Measurements from ENCODE around the gene SIRT3.

The SIRT3 gene

GRCh38 chr11:235997-236773 lies at the start of gene SIRT3:
SIRT3 (minus strand) TSS chr11:236342; CDS start chr11:236328, 14 bp downstream.
- no peak for TF ChIP-seq CTCF (IDR thresholded peaks at IDR 0.05; ENCODE audit: low read depth, low read length)
- H3K4me3 ChIP-seq (ENCODE audit: low read depth, low read length): peak within 1 kb of the TSS; percentile 99

GRCh38 chr11:285894-286220 lies 49.7 kb upstream of the SIRT3 start:
- TF ChIP-seq CTCF (IDR thresholded peaks at IDR 0.05; ENCODE audit: low read depth, low read length): no peak

GRCh38 chr11:285021-285893 lies 49.1 kb upstream of the SIRT3 start:
- H3K4me3 ChIP-seq (ENCODE audit: low read depth, low read length): no peak overlapping the region
- no peak for TF ChIP-seq CTCF (IDR thresholded peaks at IDR 0.05; ENCODE audit: low read depth, low read length)

More at GRCh38 chr11:285894-286220, 49.7 kb upstream of the SIRT3 start:
- H3K4me3 ChIP-seq (ENCODE audit: low read depth, low read length): no peak overlapping the region

DNA sequence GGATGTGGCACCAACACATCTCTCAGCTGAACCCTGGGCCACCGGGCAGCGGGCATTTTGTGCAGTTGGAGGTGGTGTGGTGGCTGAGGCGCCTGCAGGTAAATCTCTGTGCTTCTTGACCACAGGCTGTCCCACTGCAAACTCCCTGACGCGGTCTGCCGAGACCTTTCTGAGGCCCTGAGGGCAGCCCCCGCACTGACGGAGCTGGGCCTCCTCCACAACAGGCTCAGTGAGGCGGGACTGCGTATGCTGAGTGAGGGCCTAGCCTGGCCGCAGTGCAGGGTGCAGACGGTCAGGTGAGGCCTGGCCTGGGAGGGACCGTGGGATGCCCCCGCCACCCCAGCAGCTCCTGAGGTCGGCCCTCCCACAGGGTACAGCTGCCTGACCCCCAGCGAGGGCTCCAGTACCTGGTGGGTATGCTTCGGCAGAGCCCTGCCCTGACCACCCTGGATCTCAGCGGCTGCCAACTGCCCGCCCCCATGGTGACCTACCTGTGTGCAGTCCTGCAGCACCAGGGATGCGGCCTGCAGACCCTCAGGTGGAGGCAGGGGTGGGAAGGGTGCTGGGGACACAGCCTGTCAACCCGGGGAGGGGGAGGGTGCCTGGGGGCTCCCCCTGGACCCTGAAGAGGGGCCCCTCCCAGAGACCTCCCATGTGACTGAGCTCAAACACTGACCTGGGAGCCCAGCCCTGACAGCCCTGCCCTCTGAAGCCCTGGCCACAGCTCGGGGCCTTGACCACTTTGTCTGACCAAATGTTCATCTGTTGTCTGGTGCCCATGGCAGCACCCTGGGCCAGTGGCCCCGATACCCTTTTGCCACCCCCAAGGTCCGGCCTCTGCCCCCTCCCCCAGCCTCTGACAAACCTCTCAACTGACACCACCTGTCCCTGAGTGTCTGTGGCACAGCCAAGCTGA lies 48.2 kb upstream of the SIRT3 start:
- no peak for TF ChIP-seq CTCF (IDR thresholded peaks at IDR 0.05; ENCODE audit: low read depth, low read length)
- no peak overlapping the region for H3K4me3 ChIP-seq (ENCODE audit: low read depth, low read length)

DNA sequence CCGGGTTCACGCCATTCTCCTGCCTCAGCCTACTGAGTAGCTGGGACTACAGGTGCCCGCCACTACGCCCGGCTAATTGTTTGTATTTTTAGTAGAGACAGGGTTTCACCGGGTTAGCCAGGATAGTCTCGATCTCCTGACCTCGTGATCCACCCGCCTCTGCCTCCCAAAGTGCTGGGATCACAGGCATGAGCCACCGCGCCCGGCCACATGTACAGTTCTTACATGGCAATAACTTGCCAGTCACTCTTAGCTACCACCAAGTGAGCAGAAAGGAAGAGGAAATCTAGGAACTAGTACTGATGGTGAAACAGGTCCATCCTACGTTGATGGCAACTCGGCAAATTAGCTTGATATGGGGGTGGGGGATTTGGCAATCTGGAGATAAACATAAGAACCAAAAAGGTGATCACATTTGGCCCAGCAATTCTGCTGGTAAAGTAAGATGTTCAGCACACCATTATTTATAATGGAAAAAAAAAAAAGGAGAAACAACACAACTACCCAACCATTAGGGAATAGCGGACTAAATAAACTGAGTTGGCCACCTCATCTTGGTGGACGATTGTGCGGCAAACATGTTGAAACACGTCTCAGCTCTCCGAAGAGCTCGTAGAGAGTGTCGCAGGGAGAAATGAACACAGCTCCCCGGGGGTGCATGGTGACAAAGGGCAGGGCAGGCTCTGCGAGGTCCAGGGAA lies 47.4 kb upstream of the SIRT3 start:
- H3K4me3 ChIP-seq (ENCODE audit: low read depth, low read length): no peak overlapping the region
- no peak for TF ChIP-seq CTCF (IDR thresholded peaks at IDR 0.05; ENCODE audit: low read depth, low read length)

- no peak overlapping the region for H3K4me3 ChIP-seq (ENCODE audit: low read depth, low read length)
- no peak for TF ChIP-seq CTCF (IDR thresholded peaks at IDR 0.05; ENCODE audit: low read depth, low read length)
These were observed 46.7 kb upstream of the SIRT3 start for GRCh38 chr11:282630-283360.
